Hepatic stellate cell (primary cell): ENCODE measurements around the gene TEKTIP1.
"Not testable (repeated sequence)": the region's sequence is repeated elsewhere in the genome, so short reads cannot be mapped to it uniquely, and the experiment has no call there.

Experiments used
- DNase-seq: peaks from one replicate; pipeline ENCODE4 v3.0.0; 2011; ENCODE audit warnings: low spot score

The TEKTIP1 gene

DNA sequence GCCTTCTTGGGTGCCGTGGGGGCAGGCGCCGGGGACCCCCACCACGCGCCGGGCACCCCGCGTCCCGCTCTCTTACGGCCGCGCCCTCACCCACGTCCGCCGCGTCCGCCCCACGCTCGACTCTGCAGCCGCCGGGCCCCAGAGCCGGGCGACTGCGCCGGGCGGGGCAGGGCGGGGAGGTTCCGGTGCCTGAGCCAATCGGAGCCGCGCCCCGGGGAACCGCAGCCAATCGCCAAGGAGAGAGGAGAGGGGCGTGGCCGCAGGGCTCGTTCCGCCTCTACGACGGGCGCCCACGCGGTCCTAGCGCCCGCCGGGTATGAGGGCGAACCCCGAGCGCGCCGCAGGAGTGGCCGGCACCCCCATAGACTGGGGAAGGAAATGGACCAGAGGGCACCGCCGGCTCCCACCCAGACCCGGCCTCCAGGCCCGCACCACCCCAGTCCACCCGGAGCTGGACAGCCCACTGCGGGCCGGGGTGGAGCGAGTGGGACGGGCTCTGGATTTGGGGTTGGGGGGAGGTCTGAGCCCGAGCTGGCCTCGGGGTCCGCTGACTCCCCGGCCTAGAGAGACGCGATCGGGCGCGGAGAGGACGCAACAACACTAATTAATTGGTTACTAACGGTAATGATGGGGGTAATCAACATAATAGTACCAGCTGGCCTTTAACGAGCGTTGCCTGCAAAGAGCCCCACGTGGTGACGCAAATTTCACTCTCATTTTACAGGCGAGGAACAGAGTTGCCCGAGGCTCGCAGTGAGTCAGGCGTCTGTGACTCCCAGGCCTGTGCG lies 18.7 kb downstream of the TEKTIP1 start, which contains the start of gene MFSD12:
Gene MFSD12 (minus strand): TSS at position 126 of the 788 bp plus-strand sequence. CDS start 183 bp downstream, outside the sequence.
- peak; percentile 100 for DNase-seq

DNA sequence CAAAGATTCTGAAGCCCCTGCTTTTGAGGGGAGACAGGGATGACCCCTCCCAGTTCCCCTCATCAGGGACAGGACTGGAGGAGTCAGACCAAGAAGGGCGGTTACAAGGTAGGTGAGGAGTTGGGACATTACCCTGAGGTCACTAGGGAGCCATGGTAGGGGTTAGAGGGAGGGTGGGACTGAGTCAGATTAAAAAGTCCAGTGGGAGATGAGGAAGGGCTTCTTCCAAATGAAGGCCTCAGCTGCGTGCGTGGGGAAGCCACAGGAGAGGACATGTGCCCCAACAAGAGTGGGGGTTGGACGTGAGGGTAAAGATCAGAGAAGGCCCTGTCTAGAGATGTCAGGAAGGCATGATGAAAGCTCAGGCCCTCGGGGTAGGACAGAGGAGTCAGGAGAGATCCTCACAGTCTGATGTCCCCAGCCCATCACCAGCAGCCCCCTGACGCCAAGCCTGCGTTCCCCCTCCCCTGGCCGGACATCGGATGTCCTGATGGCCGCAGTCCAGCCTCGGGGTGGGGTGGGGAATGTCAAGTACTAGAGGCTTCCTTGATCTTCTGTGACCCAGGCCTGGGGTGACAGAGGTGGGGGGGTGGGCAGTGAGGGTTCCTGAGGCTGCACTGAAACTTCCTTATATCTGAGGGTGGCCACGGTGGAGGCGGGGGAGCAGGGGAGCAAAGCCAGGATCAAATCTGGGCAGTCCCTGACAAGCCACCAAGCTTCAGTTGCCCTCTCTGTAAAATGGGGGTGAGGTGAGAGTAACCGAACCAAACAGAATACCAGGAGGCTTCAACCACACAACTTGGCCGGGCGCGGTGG lies 24.9 kb downstream of the TEKTIP1 start:
- DNase-seq: no peak

DNA sequence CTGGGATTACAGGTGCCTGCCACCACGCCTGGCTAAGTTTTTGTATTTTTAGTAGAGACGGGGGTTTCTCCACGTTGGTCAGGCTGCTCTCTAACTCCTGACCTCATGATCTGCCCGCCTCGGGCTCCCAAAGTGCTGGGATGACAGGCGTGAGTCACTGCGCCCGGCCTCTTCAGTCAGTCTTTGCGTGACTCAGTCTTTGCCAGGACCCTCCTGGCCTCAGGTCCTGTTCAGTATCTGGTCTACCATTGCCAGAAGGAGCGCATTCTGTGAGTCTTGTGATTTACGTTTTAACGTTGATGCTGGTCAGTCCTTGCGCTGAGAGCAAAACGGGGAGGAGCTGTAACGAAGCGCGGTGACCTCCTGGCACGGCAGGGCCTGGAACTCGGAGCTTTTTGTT lies 26.2 kb downstream of the TEKTIP1 start:
- DNase-seq: no peak

DNA sequence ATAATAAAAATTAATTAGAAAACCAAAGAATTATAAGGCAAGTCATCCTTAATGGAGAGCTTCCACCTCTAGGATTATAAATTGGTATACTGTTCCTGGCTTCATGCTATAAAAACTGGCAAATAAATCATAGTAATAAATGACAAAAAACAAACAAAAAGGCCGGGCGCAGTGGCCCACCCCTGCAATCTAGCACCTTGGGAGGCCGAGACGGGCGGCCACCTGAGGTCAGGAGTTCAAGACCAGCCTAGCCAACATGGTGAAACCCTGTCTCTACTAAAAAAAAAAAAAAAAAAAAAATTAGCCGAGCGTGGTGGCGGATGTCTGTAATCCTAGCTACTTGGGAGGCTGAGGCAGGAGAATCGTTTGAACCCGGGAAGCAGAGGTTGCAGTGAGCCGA lies 31.1 kb downstream of the TEKTIP1 start:
- DNase-seq: not testable (repeated sequence)

DNA sequence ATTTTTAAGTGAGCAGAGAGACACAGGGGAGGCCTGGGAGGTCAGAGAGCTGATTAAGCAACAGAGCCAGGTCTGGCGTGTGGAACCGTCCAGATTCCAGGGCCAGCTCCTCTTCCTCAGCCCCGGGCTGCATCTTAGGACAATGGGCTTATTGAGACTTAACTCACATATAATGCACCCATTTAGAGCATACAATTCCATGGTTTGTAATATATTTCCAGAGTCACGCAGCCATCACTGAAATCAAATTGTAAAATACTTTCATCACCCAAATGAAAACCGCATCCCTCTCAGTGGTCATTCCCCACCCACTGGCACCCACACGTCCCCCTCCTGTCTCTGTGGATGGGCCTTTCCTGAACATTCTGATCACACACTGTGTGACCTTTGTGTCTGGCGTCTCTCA lies 31.6 kb downstream of the TEKTIP1 start:
- DNase-seq: no peak

DNA sequence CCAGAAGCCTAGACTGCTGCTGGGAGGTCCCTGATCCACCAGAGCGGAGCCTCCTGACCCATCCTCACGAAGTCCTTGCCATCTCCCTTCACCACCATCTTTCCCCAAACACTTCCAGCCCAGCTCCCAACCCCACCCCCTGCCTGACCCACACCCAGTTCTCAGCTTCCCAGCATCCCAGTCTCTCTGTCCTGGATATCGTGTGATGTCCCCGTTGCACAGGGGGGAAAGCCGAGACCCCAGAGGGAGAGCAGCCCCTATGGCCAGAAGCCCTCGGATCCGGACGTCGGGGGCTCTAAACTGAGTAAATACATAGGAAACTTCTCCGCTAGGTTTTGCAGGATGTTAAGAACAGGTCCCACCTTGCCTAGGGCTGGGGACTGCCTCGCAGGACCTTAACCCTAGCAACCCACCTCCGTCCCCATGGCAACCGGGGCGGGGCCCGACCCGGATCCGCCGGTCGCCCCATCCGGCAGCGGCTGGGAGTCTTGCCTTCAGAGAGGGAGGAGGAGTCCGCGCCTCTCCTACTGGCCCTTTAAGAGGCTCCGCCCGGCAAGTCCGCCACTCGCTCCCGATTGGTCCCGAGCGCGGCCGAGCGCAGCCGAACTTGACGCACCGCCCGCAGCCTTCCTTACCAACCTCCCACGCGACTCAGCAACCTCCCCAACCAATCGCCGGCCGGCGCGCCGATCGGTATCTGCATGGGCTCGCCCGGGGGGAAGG lies 33.3 kb downstream of the TEKTIP1 start:
- DNase-seq: peak; percentile 99

DNA sequence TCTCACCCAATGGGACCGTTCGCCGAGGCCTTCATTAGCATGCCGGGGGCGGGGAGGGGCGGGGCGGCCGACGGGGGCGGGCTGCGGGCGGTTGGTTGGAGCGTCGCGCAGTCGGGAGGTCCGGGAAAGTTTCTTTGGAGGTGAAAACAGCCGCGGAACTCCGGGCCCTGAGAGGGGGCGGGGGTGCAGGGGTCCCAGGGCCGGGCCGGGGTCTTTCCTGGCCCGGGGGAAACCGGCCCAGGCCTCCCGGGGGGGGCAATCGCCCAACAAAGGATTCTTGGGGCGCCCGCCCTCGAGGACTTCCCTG lies 33.8 kb downstream of the TEKTIP1 start, which contains the start of gene HMG20B:
Gene HMG20B (plus strand): TSS at position 90 of the 307 bp plus-strand sequence. CDS start 366 bp downstream, outside the sequence.
- DNase-seq: no peak

DNA sequence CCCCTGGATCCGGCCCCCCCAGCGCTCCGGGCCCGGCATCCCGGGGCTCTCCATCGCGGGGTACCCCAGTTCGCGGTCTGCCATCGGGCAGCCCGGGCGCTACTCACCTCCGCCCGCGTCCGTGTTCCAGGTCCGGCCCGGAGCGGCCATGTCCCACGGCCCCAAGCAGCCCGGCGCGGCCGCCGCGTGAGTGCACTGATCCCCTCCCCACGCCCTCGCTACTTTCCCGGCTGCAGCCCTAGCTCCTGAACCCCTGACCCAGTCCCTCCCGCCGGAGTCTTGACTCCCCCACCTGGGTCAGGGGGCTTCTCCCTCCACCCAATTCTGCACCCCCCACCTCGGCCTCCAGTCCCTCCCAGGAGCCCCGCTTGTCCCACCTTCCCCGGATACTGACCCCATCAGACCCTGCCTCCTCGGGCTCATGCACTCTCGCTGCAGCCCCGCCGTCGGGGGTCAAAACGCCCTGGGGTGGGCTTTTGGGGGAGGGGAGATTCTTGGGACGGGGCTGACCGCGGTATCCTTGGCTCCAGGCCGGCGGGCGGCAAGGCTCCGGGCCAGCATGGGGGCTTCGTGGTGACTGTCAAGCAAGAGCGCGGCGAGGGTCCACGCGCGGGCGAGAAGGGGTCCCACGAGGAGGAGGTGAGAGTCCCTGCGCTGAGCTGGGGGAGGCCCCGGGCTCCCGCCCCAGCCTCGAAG lies 34.3 kb downstream of the TEKTIP1 start:
- no peak for DNase-seq

DNA sequence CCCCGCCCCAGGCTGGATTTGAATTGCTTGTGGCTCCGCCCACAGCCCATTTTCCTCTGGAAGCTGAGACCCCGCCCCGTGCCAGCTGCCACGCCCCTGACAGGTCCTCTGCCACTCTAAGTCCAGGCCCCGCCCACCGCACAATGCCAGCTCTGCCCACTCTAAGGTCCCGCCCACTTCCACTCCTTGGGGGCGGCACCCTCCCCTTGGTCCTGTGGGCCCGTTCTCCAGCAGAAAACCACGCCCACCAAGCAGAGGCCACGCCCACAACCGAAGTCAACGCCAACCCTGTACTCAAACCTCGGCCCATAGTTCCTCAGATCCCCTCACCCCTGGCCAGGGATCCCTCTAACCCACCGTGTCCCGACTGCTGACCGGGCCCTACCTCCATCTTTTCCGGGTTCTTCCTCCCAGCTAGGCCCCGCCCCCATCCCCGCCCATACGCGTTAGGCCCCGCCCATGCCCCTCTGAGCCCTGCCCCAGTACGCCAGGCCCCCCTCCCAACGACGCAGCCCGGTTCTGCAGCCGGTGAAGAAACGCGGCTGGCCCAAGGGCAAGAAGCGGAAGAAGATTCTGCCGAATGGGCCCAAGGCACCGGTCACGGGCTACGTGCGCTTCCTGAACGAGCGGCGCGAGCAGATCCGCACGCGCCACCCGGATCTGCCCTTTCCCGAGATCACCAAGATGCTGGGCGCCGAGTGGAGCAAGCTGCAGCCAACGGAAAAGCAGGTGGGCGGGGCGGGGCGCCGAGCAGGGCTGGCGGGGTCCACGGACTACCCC lies 35.1 kb downstream of the TEKTIP1 start:
- peak; percentile 87 for DNase-seq

DNA sequence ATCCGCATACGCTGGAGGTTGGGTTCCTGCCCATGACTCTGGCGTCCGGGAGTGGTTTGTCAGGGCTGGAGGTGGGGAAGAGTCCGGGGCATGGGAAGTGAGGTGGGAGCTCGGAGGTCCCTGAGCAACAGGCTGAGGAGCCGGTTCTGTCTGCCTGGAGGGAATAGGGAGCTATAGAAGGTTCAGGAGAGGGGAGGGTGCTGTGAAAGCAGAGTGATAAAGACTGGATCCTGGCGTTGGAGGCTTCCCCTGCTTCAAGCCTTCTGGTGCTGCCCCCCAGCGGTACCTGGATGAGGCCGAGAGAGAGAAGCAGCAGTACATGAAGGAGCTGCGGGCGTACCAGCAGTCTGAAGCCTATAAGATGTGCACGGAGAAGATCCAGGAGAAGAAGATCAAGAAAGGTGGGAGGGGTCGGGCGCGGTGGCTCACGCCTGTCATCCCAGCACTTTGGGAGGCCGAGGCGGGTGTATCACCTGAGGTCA lies 36.3 kb downstream of the TEKTIP1 start:
- no peak for DNase-seq

DNA sequence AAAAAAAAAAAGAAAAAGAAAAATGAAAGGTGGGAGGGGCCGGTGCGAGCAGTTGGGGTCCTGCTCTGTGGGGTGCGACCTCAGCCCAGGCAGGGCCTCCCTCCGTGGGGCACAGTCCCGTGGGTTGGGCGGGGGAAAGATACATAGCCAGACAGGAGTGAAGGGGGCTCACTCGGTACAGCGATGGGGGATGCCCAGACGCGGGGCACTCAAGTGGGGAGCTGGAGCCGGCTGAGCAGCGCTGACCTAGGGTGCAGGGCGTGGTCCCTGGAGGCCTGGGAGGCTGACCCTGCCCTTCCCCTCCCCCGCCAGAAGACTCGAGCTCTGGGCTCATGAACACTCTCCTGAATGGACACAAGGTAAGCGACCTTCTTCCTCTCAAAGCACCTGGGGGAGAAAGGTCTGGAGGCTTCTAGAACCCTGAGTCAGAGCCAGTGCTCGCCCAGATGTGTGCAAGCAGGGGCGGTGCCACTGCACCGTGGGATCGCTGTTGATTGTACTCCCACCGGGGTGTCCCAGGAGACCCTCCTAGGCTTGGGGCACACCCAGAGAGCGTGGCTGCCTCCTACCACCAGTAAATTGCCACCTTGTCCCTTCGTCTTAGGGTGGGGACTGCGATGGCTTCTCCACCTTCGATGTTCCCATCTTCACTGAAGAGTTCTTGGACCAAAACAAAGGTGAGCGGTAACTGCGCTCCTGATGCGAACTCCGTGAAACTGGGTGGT lies 37.1 kb downstream of the TEKTIP1 start:
- DNase-seq: no peak

DNA sequence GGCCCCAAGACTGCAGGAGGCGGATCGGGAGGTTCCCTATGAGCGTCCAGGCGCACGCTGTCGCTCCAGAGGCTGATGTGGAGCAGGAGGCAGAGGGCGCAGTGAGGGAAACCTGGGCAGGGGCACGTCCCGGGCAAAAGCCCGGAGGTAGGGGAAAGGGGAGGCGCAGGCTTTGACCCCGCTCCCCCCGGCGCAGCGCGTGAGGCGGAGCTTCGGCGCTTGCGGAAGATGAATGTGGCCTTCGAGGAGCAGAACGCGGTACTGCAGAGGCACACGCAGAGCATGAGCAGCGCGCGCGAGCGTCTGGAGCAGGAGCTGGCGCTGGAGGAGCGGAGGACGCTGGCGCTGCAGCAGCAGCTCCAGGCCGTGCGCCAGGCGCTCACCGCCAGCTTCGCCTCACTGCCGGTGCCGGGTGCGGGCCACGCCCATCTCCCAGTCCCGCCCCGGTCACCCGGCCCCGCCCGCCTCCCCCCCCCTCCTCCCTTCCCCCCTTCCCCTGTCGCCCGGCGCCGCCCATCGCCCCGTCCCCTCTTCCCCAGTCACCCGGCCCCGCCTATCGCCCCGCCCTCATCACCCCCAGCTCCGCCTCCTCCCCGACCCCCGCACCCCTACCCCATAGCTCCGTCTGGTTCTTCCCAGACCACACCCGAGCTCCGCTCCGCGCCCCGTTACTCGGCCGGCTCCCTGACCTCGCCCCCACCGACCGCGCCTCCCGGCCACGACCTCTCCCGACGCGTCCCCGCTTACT lies 37.9 kb downstream of the TEKTIP1 start:
- no peak for DNase-seq

DNA sequence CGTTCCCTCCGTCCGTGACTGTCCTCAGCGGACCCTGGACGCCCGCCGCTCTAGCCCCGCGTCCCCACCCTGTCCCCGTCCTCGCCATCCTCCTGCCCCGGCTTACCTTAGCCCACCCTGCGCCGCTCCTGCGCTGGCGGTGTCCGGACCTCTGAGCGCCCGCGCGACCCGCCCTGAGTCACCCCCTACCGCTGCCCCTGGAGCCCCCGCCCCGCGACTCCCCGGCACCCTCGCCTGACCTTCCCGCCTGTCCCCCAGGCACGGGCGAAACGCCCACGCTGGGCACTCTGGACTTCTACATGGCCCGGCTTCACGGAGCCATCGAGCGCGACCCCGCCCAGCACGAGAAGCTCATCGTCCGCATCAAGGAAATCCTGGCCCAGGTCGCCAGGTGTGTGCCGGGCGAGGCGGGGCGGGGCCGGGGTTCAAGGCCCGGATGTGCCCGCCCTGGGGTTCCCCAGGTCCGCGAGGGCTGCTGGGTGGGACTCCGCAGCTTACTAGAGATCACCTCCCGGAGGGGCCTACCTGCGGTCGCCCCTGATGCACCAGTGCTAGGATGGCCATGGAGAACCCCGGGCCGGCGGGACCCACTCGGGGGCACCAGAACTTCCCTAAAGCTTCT lies 38.9 kb downstream of the TEKTIP1 start:
- DNase-seq: no peak

DNA sequence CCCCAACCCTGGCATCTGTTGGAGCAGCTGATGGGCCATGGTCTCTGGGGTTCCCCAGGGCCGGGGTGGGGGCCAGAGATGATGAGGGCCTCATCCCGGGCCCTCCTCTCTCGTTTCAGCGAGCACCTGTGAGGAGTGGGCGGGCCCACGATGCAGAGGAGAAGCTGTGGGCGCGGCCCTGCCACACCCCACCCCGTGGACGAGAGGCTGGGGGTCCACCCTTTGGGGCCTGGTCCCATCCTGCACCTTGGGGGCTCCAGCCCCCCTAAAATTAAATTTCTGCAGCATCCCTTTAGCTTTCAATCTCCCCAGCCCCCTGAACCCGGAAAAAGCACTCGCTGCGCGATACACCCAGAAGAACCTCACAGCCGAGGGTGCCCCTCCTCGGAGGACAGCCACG lies 39.4 kb downstream of the TEKTIP1 start:
- no peak for DNase-seq

DNA sequence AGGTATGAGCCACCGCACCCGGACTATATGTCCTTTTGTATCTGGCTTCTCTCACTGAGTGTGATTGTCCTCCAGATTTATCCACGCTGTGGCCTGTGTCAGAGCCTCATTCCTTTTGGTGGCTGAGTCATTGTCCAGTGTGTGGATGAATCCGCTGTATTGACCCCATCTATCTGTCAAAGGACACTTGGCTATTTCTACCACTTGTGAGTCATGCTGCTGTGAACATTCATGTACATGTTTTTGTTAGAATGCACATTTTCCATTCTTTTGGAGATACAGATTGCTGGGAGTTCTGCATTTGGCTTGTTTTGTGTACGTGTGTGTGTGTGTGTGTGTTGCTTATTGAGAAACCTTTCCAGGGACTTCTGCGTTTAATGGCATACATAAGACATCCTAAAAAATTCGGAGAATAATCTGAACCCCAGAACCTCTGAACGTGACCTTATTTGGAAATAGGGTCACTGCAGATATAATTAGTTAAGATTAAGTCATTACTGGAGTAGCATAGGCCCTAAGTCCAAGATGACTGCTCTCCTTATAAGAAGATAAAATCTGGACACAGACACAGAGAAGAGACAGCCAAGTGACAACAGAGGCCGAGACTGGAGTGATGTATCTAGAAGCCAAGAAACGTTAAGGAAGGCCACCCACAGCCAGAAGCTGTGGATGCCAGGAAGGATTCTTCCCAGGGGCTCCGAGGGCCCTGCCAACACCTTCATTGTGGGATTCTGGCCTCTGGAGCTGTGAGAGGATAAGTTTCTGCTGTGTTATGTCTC lies 41.4 kb downstream of the TEKTIP1 start:
- DNase-seq: peak; percentile 94

DNA sequence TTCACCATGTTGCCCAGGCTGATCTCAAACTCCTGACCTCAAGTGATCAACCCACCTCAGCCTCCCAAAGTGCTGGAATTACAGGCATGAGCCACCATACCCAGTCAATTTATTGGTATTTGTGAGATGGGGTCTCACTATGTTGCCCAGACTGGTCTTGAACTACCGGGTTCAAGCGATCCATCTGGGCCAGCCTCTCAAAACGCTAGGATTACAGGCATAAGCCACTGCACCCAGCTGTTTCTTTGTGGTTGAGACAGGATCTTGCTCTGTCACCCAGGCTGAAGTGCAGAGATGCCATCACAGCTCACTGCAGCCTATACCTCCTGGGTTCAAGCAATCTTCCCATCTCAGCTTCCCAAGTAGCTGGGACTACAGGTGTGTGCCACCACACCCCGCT lies 42.8 kb downstream of the TEKTIP1 start:
- not testable (repeated sequence) for DNase-seq

DNA sequence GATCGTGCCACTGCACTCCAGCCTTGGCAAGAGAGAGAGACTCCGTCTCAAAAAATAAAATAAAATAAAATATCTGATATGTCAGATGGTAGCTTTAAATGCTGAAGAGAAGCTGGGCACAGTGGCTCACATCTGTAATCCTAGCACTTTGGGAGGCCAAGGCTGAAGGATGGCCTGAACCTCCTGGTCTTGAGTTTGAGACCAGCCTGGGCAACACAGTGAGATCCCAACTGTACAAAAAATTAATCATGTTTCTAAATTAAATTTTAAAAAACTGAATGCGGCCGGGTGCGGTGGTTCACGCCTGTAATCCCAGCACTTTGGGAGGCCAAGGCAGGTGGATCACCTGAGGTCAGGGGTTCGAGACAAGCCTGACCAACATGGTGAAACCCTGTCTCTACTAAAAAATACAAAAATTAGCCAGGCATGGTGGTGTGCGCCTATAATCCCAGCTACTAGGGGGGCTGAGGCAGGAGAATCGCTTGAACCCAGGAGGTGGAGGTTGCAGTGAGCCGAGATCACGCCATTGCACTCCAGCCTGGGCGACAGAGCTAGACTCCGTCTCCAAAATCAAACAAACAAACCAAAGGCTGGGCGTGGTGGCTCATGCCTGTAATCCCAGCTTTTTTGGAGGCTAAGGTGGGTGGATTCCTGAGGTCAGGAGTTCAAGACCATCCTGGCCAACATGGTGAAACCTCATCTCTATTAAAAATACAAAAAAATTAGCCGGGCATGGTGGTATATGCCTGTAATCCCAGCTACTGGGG lies 45.2 kb downstream of the TEKTIP1 start:
- DNase-seq: not testable (repeated sequence)
